Progenitor cell of endocrine pancreas (in vitro differentiated cells): ENCODE results near the gene MATN1. TPM values are rescaled to one million over a fixed set of nuclear protein-coding genes. Genes with fewer than 3 reads are reported as not detected.

ENCODE experiments used
- DNase-seq: peaks from one replicate; pipeline ENCODE4 v3.0.0; 2021; ENCODE audit warnings: low spot score; ENCODE audit not compliant: unreplicated experiment
- H3K27ac Mint-ChIP-seq: 2 replicates; pipeline ENCODE4 v1.8.0; 2021; ENCODE audit warnings: mild to moderate bottlenecking, moderate library complexity, mixed read lengths
- H3K27me3 Mint-ChIP-seq: 2 replicates; pipeline ENCODE4 v1.8.0; 2021; ENCODE audit warnings: mixed read lengths
- H3K36me3 Mint-ChIP-seq: 2 replicates; pipeline ENCODE4 v1.8.0; 2022; ENCODE audit warnings: mixed read lengths; ENCODE audit not compliant: insufficient read depth
- H3K4me1 Mint-ChIP-seq: 2 replicates; pipeline ENCODE4 v1.8.0; 2021; ENCODE audit warnings: low read depth, mixed read lengths
- H3K4me3 Mint-ChIP-seq: 2 replicates; pipeline ENCODE4 v1.8.0; 2021; ENCODE audit warnings: low read depth, mild to moderate bottlenecking, moderate library complexity, mixed read lengths
- H3K9me3 Mint-ChIP-seq: 2 replicates; pipeline ENCODE4 v1.8.0; 2021; ENCODE audit warnings: low read depth, mixed read lengths
- total RNA-seq: library from RNA; stranded (reverse); gene quantifications from 2 replicates; pipeline ENCODE4 v1.2.1, GENCODE V29; 2021
- TF ChIP-seq, protein P1 (sequence below): fragments of 200-600 bp; sonication (generic); IDR thresholded peaks from one replicate; pipeline ENCODE4 v1.5.0; 2021; ENCODE audit warnings: antibody characterized with exemption, mild to moderate bottlenecking; ENCODE audit not compliant: unreplicated experiment

Gene MATN1
- total RNA-seq, 1 donor from 2014 or later: 0.14 TPM

DNA sequence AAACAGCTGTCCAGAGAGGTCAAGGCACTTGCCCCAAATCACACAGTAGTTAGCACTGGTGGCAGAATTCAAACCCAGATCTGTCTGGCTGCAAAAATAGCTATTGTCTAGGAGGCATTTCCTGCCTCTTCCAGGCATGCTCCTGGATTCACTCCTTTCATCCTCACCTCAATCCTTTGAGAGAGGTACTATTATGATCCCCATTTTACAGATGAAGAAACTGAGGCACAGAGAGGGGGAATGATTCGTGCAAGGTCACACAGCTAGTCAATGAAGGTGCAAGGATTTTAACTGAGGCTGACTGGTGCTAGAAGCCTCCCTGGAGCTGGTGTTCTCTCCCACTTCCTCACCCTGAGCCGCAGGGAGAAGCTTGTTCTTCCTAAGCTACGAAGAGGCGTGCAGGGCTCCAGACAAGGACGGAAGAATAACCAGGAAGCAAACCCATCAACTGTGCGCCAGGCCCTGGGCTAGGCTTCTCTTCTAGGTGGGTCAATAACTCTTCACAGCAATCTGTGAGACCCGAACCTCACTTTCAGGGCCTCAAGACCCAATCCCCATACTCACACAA is 34.8 kb upstream of the MATN1 start:
- DNase-seq: no peak
- TF ChIP-seq, protein P1, sequence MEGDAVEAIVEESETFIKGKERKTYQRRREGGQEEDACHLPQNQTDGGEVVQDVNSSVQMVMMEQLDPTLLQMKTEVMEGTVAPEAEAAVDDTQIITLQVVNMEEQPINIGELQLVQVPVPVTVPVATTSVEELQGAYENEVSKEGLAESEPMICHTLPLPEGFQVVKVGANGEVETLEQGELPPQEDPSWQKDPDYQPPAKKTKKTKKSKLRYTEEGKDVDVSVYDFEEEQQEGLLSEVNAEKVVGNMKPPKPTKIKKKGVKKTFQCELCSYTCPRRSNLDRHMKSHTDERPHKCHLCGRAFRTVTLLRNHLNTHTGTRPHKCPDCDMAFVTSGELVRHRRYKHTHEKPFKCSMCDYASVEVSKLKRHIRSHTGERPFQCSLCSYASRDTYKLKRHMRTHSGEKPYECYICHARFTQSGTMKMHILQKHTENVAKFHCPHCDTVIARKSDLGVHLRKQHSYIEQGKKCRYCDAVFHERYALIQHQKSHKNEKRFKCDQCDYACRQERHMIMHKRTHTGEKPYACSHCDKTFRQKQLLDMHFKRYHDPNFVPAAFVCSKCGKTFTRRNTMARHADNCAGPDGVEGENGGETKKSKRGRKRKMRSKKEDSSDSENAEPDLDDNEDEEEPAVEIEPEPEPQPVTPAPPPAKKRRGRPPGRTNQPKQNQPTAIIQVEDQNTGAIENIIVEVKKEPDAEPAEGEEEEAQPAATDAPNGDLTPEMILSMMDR: no peak
- Mint-ChIP-seq H3K4me1 (no peaks in the 10 kb centered on the region), H3K4me3 (no peak overlapping the region), H3K36me3 (no peaks in the 10 kb centered on the region), H3K9me3 (no peaks in the 10 kb centered on the region), H3K27me3 (peaks cover 19% of the 10 kb centered on the region), H3K27ac (no peak overlapping the region)

DNA sequence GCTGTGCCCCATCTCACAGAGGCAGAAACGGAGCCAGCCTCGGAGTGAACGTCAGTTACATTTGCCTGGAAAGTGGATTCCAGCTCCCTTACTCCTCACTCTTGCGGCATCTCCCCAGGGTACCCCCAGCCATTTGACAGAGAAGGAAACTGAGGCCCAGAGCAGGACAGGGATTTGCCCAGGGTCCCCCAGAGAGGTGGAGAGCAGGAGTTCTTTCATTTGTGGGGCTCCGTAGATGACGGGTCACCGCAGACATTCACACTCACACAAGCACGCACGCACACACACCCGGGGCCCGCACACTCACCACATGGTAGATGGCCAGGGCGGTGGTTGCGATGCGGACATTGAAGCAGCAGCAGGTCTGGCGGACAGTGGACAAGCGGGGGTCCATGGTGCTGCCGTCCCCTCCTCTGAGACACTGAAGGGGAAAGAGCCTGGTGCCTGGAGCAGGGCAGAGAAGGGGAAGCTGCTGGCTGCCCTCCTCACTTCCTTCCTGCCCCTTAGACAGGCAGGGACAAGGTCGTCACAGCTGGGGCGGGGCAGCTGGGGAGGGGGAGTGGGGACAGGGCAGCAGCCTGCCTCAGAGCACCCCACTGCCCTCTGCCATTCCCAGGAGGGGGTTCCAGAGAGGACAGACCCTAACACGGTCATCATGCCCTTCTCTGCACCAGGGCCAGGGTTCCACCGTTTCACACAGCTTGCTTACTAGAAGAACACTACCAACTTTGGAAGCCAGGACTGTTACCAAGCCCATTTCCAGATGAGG is 34.2 kb upstream of the MATN1 start, which contains the start of gene LAPTM5:
TSS of gene LAPTM5 (minus strand) at position 423 of the 769 bp plus-strand sequence. CDS start at position 394, 29 bp downstream.
- no peak for DNase-seq
- Mint-ChIP-seq H3K4me3 (no peak within 1 kb of the TSS), H3K4me1 (no peaks in the 10 kb centered on the region), H3K27ac (peak within 1 kb of the TSS; percentile 57), H3K27me3 (peaks cover 12% of the 10 kb centered on the region), H3K9me3 (no peaks in the 10 kb centered on the region), H3K36me3 (no peaks in the 10 kb centered on the region)
- TF ChIP-seq, protein P1: no peak

DNA sequence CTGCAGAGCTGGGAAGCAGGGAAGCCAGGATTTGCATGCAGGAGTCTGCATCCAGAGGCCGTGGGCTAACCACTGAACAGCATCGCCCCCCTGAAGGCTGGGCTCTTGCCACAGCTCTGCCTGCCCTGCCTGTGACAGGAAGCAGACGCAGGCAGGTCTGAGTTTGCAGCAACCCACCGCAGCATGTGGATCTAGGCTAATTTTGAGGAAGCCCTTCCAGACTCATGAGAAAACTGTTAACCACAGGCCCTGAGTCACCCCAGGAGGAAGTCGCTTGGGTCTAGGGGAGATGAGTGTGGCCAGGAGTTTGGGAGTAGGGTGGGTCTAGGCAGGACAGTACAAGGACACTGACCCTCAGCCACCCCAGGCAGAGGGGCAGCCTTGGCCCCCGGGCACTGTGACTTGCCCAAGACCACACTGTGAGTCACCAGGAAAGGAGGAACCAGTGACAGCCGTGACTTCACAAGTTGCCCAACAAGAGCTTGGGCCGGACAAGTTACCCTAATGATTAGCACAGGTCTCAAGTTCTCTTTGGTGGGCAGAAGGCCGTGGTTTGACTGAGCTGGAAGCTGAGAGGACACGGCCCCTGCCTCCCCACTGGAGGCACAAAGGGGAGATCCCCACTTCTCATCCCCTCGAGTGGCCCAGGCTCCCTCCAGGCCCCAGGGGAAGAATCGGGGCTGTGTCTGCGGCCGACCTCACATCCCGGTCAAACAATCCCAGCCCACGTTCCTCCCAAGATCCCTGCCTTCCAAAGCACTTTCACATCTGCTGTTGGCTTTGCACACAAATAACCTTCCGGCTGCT is 33.4 kb upstream of the MATN1 start:
- Mint-ChIP-seq H3K4me1 (no peaks in the 10 kb centered on the region), H3K27ac (peak overlapping the region; percentile 57), H3K9me3 (no peaks in the 10 kb centered on the region), H3K36me3 (no peaks in the 10 kb centered on the region), H3K4me3 (no peak overlapping the region), H3K27me3 (peaks cover 12% of the 10 kb centered on the region)
- TF ChIP-seq, protein P1: no peak
- DNase-seq: no peak

DNA sequence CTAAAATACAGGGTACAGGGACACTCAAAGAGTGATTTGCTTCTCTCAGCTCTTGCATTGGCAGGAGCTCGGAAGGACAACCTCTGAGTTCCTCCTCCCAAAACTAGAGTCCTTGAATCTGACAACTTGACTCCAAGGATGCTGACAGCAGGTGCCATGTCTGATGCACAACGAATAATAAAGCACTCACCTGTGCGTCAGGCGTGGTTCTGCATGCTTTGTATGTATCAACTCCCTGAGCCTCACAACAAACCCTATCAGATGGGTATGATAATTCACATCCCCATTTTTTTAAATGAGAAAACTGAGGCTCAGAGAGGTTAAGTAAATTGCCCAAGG is 32.8 kb upstream of the MATN1 start:
- DNase-seq: no peak
- no peak overlapping the region for H3K27ac Mint-ChIP-seq
- TF ChIP-seq, protein P1: no peak
- no peak overlapping the region for H3K4me3 Mint-ChIP-seq
- no peaks in the 10 kb centered on the region for H3K4me1 Mint-ChIP-seq
- H3K36me3 Mint-ChIP-seq: no peaks in the 10 kb centered on the region
- no peaks in the 10 kb centered on the region for H3K9me3 Mint-ChIP-seq
- peaks cover 12% of the 10 kb centered on the region for H3K27me3 Mint-ChIP-seq

DNA sequence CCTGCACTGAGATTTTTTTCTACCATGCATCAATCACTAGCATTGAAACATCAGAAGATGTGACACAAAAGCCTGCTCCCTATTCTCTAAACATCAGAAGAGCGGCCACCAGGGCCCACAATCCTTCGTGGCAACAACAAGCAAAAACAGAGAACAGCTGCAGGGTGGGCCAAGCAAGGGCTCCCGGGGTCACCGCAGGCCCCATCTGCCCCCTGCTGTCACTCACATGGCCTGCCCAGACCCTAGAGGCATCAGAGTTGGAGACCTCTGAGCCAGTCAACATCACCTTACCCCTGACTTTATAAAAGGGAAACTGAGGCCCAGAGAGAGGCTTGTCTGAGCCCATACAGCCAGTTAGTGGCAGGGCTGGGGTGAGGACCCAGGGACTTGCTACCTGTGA is 32.4 kb upstream of the MATN1 start:
- TF ChIP-seq, protein P1: no peak
- H3K4me3 Mint-ChIP-seq: no peak overlapping the region
- no peaks in the 10 kb centered on the region for H3K4me1 Mint-ChIP-seq
- peaks cover 10% of the 10 kb centered on the region for H3K27me3 Mint-ChIP-seq
- no peak overlapping the region for H3K27ac Mint-ChIP-seq
- no peak for DNase-seq
- no peaks in the 10 kb centered on the region for H3K36me3 Mint-ChIP-seq
- no peaks in the 10 kb centered on the region for H3K9me3 Mint-ChIP-seq
